IPS-20b (cell line): ENCODE measurements around the gene NPIPA1.
A peak's percentile ranks its signal among the peaks of the same experiment; 100 is the strongest.
"Not testable (repeated sequence)": the region's sequence is repeated elsewhere in the genome, so short reads cannot be mapped to it uniquely, and the experiment has no call there.

ENCODE experiments used
- H3K27ac ChIP-seq: one replicate; pipeline ENCODE4 v1.5.1; 2013; ENCODE audit warnings: low read length
- H3K27me3 ChIP-seq: 2 replicates; pipeline ENCODE4 v1.6.1; 2013; ENCODE audit warnings: mild to moderate bottlenecking, low read length, inconsistent platforms; ENCODE audit not compliant: insufficient read depth
- H3K36me3 ChIP-seq: 2 replicates; pipeline ENCODE4 v1.6.1; 2013; ENCODE audit warnings: low read depth, mild to moderate bottlenecking, inconsistent platforms, low read length, moderate library complexity; ENCODE audit not compliant: insufficient read depth
- H3K4me1 ChIP-seq: 2 replicates; pipeline ENCODE4 v1.6.1; 2013; ENCODE audit warnings: mild to moderate bottlenecking, control low read depth, inconsistent platforms, low read length, moderate library complexity; ENCODE audit not compliant: insufficient read depth
- H3K4me3 ChIP-seq: 2 replicates; pipeline ENCODE4 v1.5.1; 2013; ENCODE audit warnings: mild to moderate bottlenecking, low read length, inconsistent platforms
- H3K9ac ChIP-seq: 2 replicates; pipeline ENCODE4 v1.6.1; 2013; ENCODE audit warnings: low read depth, mild to moderate bottlenecking, inconsistent platforms, low read length, moderate library complexity
- H3K9me3 ChIP-seq: 2 replicates; pipeline ENCODE4 v1.6.1; 2013; ENCODE audit warnings: mild to moderate bottlenecking, low read depth, low read length, inconsistent platforms; ENCODE audit not compliant: insufficient read depth

The NPIPA1 gene

DNA sequence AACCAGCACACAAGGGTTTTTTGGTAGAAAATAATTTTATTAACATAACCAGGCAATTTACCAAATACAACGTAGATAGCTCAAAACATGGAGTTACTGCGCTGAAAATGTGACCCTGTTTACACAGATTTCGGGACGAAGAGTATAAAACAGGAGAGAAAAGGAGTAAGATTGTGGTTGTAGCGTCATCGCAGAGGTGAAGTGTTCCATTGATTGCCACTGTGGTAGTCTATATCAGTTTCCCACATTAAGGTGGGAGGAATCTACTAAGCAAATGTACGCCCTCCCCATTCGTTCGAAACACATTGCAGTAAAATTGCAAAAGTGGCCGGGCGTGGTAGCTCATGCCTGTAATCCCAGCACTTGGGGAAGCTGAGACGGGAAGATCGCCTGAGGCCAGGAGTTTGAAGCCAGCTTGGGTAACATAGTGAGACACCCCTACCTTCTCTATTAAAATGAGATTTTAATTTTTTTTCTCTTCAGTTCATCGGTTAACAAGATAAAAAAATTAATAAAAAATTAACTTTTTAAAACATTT is 36.6 kb downstream of the NPIPA1 start:
- Histone ChIP-seq H3K4me3 (peak overlapping the region; percentile 81), H3K9ac (peak overlapping the region; percentile 90; the same call in 1 of the 2 replicates)
- not testable (repeated sequence) for H3K4me1 ChIP-seq, H3K36me3 ChIP-seq, H3K27ac ChIP-seq, H3K9me3 ChIP-seq, H3K27me3 ChIP-seq

DNA sequence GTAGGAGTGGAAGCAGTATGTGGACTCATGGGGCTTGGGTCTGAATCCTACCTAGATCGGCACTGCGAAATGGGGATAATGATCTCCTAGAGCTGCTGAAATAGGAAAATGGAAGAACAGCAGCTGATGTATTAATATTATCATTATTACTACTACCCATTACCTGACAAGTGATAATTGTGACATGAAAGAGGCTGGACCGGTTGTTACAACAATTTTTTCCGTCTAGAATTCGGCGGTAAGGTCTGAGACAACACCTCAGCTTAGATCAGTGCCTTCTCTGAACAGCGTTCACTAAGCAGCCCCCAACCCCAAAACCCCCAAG is 37.0 kb downstream of the NPIPA1 start:
- H3K4me1 ChIP-seq, H3K36me3 ChIP-seq, H3K9me3 ChIP-seq, H3K27ac ChIP-seq, H3K27me3 ChIP-seq: not testable (repeated sequence)
- Histone ChIP-seq H3K4me3 (peak overlapping the region; percentile 81), H3K9ac (peak overlapping the region; percentile 90; the same call in 1 of the 2 replicates)

DNA sequence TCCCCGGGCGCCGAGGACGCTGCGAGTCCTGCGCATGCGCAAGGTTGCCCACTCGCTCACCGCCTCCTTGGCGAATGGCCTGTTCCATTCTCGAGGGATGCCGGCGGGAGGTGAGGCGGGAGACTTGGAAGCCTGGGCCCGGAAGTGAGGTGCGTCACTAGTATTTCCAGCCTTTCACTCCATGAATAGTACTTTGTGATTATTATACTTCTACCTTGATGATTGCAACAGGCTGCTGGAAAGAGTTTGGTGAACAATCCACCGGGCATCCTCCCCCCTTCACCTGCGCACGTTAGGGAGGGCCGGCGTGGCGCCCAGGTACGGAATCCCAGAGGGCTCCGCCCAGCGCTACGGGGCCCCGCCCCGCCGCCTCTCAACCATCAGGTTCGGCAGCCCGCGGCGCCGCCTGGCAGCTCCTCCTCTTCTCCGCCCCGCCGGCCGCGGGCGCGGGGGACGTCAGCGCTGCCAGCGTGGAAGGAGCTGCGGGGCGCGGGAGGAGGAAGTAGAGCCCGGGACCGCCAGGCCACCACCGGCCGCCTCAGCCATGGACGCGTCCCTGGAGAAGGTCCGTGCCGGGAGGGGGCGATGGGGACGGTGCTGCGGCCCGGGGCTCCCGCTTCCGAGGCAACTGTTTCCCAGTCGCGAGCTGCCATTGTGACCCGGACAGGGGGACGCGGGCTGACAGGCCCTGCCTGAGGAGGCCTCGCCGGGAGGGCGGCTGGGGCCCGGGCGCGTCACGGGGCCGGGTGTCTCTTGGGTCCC is 37.6 kb downstream of the NPIPA1 start, which contains the start of gene PDXDC1:
Gene PDXDC1, plus strand, starts transcription at position 371 of the 762 bp plus-strand sequence. Its CDS starts 174 bp downstream, at position 545.
- H3K9ac ChIP-seq, result peak within 1 kb of the TSS; percentile 90
- H3K27me3 ChIP-seq, H3K36me3 ChIP-seq, H3K9me3 ChIP-seq, H3K4me1 ChIP-seq: not testable (repeated sequence)
- peak within 1 kb of the TSS; percentile 76 for H3K27ac ChIP-seq
- H3K4me3 ChIP-seq, result peak within 1 kb of the TSS; percentile 81

DNA sequence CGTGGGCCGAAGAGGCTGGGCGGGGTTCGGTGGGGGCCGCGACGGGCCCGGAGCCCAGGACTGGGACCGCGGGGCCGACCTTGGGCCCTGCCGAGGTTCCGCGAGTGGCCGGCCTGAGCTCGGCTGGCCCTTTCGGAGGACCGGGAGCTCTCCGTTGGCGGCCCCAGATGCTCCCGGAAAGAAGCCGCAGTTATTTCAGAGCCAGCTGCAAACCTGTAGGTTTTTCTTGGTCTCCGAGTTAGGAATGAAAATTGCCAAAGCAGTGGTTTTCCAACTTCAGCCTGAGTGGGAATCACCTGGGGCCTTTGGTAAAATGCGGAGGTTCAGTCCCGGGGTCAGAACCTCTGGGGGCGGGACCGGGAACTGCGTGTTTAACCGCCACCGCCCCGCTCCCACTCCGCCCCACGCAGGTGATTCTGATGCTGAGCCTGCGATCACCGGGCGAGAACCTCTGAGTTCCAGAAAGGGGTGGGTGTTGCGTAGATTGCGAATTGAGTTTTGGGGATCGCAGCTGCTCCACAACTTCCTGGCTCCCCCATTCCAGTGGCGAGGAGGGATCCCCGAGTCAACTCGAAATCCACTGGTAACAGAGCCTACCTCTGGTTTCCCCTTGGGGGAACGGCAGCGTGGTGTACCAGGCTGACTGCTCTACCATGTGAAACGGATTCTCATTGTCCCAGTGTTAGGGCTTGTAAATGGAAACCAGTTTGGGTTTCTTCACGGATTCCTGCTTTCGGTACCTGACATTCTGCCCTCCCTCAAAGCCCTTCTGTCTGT is 38.4 kb downstream of the NPIPA1 start:
- not testable (repeated sequence) for H3K9me3 ChIP-seq, H3K36me3 ChIP-seq, H3K27ac ChIP-seq, H3K27me3 ChIP-seq, H3K4me1 ChIP-seq
- Histone ChIP-seq H3K4me3 (peak overlapping the region; percentile 81), H3K9ac (peak overlapping the region; percentile 90; the same call in 1 of the 2 replicates)

DNA sequence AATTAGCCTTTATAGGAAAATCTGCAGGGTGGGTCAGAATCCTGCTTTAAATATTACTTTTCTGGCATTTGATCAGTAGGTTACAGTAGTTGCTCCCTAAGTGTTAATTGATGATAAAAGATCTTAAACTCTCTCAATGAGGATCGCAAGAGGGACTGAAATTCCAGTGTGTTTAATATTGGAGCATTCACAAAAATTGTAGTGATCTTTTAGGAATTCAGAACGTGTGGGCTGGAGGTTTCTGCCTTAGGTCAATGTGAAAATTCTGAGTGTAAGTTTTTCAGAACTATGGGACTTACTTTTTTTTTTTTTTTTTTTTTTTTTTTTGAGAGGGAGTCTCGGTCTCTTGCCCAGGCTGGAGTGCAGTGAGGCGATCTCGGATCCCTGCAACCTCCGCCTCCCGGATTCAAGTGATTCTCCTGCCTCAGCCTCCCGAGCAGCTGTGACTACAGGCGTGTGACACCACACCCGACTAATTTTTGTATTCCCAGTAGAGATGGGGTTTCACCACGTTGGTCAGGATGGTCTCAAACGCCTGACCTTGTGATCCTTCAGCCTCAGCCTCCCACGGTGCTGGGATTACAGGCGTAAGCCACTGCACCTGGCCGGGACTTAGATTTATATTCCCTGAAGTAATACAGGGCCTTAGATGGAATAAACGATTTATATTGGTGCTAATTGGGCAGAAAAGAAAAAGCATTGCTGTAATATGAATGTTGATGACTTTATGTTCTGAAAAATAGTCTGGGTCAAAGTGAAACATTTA is 39.9 kb downstream of the NPIPA1 start:
- H3K9me3 ChIP-seq, H3K4me1 ChIP-seq, H3K27me3 ChIP-seq, H3K36me3 ChIP-seq, H3K27ac ChIP-seq, H3K9ac ChIP-seq, H3K4me3 ChIP-seq: not testable (repeated sequence)

DNA sequence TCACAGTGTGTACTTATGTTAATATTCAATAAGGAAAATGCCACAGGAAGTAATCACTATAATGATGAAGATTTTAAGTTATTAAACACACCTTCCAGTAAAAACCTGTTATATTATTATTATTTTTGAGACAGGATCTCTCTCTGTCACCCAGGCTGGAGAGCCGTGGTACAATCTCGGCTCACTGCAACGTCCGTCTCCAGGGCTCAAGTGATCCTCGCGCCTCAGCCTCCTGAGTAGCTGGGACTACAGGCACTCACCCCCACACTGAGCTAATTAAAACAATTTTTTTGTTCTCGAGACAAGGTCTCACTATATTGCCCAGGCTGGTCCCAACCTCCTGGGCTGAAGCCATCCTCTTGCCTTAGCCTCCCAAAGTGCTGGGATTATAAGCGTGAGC is 41.0 kb downstream of the NPIPA1 start:
- H3K36me3 ChIP-seq, H3K27ac ChIP-seq, H3K9ac ChIP-seq, H3K4me3 ChIP-seq, H3K9me3 ChIP-seq, H3K4me1 ChIP-seq, H3K27me3 ChIP-seq: not testable (repeated sequence)

DNA sequence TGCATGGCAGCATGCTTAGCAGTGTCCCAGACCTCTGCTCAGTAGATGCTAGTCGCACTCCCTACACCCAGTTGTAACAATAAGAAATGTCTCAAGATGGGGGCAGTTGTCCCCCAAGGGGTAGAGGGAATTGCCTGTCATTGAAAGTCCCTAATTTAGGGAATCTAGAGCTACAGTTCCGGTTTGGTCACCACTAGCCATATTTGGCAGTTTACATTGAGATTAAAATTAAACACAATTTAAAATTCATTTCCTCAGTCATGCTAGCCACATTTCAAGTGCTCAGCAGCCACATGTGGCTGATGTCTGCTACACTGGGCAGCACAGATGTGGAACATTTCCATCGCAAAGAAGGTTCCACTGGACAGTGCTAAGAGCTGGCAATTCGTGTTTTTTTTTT is 41.7 kb downstream of the NPIPA1 start:
- not testable (repeated sequence) for H3K9ac ChIP-seq, H3K27me3 ChIP-seq, H3K27ac ChIP-seq, H3K9me3 ChIP-seq, H3K4me1 ChIP-seq, H3K4me3 ChIP-seq, H3K36me3 ChIP-seq

DNA sequence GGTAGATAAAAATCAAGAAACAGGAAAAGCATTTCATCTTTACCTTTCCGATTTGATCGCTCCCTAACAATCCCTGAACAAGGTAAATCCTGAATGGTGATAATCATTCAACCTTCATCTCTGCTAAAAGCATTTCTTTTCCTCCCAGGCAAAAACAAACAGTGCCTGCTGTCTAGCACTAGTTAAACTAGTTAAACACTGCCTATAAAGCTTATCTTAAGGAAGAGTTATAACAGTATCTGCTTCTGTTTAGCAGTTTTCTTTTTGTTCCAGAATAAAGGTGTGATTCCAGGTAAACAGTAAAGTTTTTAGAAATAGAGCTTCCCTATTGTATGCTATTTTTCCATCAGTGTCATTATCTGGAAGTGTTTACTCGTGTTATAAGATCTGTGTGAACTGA is 44.0 kb downstream of the NPIPA1 start:
- not testable (repeated sequence) for H3K27ac ChIP-seq, H3K36me3 ChIP-seq, H3K9me3 ChIP-seq, H3K4me1 ChIP-seq, H3K4me3 ChIP-seq, H3K9ac ChIP-seq, H3K27me3 ChIP-seq

DNA sequence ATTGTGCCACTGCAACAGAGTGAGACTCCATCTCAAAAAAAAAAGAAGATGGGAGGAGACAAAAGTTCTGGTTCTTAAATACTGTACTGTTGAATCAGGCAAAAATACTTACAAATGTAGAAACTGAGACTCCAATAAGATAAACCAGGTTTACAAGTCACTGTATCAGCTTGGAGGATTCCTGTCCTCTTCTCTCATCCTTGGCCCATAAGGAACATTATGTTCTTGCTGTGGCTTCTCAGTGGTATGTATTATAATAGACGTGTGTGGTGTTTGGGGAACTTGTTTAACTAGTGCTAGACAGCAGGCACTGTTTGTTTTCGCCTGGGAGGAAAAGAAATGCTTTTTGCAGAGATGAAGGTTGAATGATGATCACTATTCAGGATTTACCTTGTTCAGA is 45.3 kb downstream of the NPIPA1 start:
- not testable (repeated sequence) for H3K27me3 ChIP-seq, H3K27ac ChIP-seq, H3K4me1 ChIP-seq, H3K4me3 ChIP-seq, H3K9ac ChIP-seq, H3K9me3 ChIP-seq, H3K36me3 ChIP-seq

DNA sequence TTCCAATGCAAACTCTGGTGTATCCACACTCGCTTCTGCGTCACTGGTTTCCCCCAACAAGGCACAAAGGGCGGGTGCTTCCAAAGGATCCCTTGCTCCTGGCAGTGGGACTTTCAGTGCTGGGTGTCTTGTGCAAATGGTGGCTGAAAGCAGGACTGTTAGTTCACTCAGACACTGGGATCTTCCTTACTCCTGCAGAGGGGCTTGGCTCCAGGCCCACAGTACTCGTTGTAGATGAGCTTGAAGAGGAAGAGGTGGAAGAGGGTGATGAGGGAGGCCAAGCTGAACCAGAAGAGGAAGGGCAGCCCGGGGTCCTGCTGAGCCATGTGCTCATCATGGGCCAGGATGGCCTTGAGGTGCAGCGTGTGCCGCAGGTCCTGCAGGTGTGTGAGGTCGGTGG is 50.8 kb downstream of the NPIPA1 start:
- not testable (repeated sequence) for H3K4me1 ChIP-seq, H3K27me3 ChIP-seq, H3K27ac ChIP-seq, H3K9ac ChIP-seq, H3K9me3 ChIP-seq, H3K4me3 ChIP-seq, H3K36me3 ChIP-seq

DNA sequence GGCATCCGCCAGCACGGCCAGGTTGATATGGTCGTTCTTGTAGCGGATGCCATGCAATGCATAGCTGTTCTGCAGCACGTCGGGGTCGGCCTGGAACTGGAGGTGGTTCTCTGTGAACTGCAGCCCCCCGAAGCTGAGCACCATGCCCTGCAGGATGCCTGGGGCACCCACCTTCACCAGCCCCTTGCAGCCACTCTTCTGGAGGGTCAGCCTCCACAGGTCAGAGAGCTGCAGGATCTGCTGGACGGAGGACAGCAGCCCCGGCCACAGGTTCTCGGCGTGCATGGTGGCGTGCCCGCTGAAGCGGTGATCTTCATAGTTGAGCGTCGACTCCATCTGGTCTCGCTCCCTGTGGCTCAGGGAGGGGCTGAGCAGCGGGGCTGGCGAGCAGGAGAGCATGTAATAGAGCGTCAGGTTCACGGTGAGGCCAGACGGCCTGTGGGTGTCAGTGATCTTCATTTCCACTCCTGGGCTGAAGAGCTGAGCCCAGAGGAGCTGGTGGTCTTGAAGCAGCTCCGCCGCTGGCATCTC is 51.5 kb downstream of the NPIPA1 start:
- not testable (repeated sequence) for H3K4me3 ChIP-seq, H3K9ac ChIP-seq, H3K9me3 ChIP-seq, H3K4me1 ChIP-seq, H3K36me3 ChIP-seq, H3K27ac ChIP-seq, H3K27me3 ChIP-seq
